Stimulated activated CD4-positive, alpha-beta T cell treated with anti-CD3 and anti-CD28 coated beads, Interleukin-12 subunit alpha, Interleukin-12 subunit beta, amount 100 ng/mL, for 48 hours (primary cell): ENCODE results near the gene BNC2.

Source experiments
- DNase-seq, 3 donors: peaks; one replicate each; pipeline ENCODE4 v3.0.0-alpha.2; 2020; ENCODE audit warnings: low read depth in 2 of 3, low spot score in 1 of 3

Gene BNC2

GRCh38 chr9:16869882-16870595 lies 431 bp downstream of the BNC2 start:
- DNase-seq: no peak

DNA sequence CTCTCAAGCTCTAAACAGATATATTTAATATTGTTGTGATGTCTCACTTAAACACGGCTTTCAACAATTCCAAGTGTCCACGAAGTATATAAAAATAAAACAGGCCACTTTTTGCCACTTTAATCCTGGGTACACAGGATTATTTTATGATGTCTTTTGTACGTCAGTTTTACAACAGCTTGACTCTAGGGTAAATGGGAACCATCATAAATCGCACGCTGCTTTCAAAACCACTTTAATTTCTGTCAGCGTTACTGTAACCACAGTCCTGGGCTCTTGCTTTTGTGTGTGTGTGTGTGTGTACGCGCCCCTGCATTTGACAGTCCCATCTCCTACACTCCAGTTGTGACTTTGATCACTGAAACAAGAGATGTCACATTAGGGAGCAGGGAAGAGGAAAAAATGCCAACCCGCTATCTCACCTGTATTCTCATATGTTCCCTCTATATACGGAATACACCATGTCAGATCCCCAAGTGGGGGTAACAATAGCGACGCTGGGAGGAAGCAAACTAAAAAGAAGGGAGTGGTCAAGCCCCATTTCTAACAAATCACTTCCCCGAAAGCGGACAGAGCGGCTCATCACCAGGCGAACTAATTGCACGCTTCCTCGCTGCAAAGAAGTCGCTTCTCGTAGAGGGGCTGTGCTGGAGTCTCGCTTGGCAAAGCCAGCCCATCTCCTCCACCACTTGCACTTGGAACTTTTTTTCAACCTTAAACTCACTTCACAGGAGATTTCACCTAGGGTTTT lies 1.2 kb downstream of the BNC2 start:
- DNase-seq: no peak

- no peak for DNase-seq
Observed at GRCh38 chr9:16868701-16869100, 1.8 kb downstream of the BNC2 start.

DNA sequence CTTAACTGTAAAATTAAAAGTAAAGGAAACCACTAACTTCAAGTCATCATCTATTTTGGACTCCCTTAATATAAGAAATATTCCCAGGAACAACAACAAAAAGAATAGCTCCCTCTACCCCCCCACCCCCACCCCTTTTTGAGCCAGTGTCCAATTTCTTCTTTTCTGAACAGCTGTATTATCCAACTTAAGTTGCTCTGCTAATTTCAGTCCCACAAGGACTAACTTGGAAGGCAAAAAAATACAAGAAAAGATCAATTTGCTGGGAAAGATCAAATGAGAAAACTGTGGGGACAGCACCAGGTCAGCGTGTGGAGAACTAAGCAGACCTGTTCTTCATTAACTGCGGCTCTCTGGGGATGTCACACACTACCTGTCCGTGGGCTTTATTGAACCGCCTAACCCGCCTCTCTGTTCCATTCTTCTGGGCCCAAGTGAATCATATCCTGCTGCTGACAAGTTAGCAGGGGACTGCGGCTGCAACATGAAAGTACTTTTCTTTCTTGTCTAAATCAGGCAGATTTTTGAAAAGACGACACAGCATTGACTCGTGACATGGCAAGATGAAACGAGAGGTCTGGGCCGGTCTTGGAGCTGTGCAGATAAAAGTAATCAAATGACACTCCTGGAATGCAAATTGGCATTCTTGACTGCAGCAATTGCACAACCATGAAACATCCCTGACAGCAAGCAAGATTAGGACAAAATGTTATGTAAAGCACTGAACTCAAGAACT lies 2.7 kb downstream of the BNC2 start:
- DNase-seq: no peak

DNA sequence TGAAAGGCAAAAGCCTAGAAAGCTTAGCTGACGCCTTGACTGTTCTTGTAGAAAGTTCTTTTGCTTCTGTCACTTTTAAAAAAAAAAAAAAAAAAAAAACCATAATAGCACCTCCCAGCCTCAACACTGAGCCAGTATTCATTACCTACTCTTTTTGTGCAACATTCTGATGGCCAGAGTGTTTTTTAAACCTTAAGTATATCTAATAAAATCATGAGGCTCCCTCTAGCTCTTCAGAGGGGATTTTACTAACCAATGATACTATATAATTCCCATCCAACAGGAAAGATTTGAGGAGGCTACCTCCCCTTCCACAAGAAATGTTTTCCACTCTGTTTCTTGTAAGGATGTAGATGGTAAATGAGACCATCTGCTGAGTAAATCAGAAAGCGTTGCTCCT lies 3.9 kb downstream of the BNC2 start:
- no peak for DNase-seq

GRCh38 chr9:16864649-16865434 lies 5.6 kb downstream of the BNC2 start:
- no peak for DNase-seq

DNA sequence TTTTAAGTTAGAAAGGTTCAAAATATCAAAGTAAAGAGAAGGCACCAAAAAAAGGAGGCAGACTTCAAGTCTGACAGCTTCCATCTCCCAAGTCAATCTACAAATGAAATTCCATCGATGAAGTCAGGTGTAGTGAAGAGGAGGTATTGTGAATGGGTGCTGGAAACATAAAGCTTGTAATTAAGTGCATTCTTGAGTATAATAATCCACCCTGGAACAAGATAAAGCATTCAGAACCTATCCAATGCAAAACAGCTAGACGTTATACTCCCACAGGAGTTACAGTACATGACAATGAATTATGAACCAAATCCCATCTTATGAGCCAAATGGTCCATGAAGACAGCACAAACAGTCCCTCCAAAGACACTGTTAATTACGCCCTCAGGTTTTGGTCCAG lies 22.3 kb downstream of the BNC2 start:
- DNase-seq: no peak

GRCh38 chr9:16846986-16847385 lies 23.5 kb downstream of the BNC2 start:
- DNase-seq: no peak

- no peak for DNase-seq
Observed at GRCh38 chr9:16846367-16846766, 24.1 kb downstream of the BNC2 start.

DNA sequence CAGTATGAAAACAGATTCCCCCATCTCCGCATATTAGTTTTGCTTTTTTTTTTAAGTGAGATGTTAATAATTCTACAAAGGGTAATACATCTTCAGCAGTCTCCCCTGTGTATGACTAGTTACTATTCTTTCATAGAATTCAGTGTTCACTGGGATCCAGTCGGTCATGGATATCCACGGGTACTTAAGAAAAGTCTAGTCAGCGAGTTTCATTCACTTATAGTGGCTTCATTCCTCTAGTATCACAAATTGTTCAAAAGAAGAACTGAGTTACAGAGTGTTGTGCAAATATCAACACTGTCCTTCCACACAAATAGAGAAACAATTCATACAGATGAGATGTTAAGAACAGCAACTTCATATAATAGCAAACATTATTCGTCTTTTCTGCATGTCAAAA lies 35.7 kb downstream of the BNC2 start:
- no peak for DNase-seq

DNA sequence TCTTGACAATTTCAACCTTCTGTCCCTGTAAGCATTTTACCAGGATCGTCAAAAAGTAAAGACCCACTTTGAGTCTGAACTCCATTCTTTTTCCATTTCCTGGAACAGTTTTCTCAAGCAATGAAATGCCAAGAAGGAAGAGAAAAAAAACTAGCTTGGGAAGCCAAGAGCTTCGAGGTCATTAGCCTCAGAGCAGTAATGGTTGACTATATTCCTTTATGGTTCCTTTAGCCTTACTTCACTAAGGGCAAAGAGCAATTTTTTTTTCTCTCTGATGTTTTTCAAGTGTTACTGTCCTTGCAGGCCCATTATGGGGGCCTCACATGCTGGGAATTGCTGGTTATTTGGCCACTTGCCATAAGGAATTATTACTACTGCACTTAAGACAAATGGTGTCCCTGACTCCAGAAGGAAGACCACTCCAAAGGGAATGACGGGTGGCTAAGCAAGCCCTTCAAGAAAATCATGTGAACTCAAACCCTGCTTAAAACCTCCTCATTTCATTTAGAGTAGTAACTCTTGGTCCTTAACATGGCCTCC lies 37.1 kb downstream of the BNC2 start:
- no peak for DNase-seq

DNA sequence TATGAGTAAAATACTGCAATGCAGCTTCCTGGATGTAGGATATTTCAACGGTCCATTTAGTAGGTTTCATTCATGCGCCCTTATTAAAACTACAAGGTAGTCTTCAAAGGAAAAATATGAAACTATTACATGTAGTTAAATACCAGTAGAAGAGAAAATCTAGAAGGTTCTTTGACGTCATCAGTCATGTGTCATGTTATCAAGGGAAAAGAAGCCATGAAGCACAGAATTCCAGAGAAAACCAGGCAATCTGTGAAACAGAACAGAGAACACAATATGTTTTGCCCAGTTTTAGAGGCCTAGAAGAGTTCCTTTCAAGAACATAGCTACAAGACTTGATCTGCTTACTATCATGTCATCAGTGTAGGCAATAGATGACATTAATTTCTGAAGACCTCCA lies 38.4 kb downstream of the BNC2 start:
- no peak for DNase-seq

- no peak for DNase-seq
Observed at GRCh38 chr9:16830806-16831205, 39.7 kb downstream of the BNC2 start.

DNA sequence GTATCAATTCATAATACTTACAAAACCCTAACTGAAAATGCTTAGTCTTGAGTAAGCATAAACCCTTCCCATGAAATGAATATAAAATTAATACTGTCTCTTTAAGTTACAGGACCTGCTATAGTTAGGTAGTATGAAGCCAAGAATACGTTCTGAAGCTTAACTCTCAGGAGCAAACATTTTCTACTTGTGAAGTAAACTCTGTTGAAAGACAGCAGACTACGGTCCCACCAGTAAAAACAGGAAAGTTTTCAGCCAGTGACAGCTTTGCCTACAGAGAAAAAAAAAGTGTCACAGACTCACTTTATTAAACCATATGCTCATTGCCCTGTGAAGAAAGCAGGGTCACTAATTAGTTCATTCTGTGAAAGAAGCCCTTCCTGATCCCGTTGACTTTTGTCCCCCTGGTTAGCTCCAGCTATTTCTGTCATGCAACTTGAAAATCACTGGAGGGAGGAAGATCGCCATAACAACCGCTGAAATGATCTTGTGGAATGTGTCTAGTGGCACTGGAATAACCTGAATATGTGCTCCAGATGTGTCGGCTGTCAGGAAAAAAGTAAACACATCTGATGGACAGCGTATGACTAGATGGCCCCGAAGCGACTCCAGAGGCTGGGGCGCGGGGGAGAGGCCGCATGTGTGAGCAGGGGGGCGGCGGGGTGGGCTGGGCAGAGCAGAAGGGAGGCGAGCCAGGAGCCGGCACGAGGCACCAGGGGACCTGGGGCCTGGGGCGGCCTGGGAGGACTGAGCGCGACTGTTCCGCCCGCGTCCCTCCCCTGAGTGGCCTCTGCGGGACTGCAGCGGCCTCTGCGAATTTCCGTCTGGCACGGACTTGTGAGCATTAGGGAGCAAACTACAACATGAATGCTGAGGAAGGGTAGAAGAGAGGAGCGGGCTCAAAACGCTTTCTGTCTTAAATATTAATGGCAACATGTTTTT lies 41.9 kb downstream of the BNC2 start:
- no peak for DNase-seq

- DNase-seq: no peak
Observed at GRCh38 chr9:16825971-16826625, 44.4 kb downstream of the BNC2 start.

- DNase-seq: no peak
Observed at GRCh38 chr9:16825331-16825725, 45.1 kb downstream of the BNC2 start.

DNA sequence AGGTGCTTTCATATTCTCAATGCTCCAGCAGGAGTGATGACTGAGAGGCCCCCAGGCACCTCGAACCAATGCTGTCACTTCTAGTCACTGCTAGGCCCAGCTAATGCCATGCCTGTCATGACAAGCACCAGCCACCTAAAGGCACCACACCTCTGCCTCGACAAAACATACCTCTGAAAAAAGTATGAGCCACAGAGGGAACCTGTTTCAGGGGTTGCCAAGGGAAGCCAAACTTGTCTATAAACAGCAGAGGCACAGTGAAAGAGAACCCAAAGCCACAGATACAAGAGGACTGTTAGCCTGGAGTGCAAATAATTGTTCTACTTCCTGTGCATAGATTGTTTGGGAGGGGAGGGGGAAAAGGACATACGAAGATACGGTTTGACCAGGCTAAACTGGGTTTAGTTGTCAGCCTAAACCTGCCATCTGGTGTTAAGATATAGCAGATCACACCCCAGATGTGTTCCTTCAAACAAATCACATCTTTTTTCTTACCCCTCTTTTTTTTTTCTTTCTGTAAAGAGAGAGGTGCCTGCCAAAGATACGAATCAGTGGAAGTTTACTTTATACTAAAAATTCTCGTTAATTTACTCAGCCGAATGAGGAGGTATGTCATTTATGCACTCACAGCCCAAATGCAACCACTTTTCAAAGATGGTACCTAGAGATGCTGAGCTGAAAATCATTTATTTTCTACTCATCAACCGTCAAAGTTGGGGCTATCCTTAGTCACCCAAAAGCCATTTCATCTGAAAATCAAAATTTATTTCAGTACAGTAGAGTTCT lies 45.7 kb downstream of the BNC2 start:
- DNase-seq: no peak

GRCh38 chr9:16823906-16824305 lies 46.6 kb downstream of the BNC2 start:
- no peak for DNase-seq

GRCh38 chr9:16821344-16821743 lies 49.1 kb downstream of the BNC2 start:
- no peak for DNase-seq
